Measurements from ENCODE around the gene RAB8A. TPM values are rescaled to one million over a fixed set of nuclear protein-coding genes. Genes with fewer than 3 reads are reported as not detected.

The RAB8A gene
- total and polyA plus RNA-seq, 4 donors = 38.0 to 52.0 (median 44.3) TPM

DNA sequence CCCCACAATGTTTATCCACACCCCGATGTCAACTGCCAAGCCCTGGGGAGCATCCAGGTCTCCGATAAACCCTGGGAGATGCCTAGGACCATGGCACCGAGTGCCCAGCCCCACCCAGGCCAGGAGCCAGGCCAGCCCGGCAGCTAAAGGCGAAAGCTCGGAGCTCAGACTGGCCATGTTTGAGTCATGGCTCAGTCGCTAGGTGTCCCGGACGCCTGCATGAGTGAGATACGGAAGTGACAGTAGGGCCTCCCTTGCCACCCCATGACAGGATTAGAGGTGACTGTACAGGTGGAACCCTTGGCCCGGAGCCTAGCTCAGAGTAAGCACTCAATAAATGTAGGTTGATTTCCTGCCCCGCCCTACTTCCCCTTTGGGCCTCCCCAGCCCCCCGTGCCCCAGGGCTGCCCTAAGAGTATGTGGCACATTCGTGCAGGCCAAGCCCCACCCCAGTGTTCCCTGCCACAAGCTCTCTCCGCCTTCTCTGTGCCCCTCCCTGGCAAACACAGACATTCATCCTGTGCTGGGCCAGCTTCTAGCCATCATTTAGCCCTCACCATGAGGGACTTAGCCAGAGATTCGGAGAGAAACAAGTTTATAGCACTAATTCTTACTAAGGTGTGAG lies 41.2 kb upstream of the RAB8A start:
- no peaks in the 10 kb centered on the region for H3K4me1 ChIP-seq (ENCODE audit: control insufficient read depth in 4 of 4, insufficient read depth in 4 of 4, low read length in 3 of 4)
- H3K27ac ChIP-seq (ENCODE audit: low read depth in 1 of 2, low read length in 2 of 2) = peak overlapping the region; percentile 64 to 66
- H3K9ac ChIP-seq (ENCODE audit: low read depth in 1 of 2, low read length in 2 of 2) = no peak overlapping the region
- no peak for DNase-seq (ENCODE audit: low spot score)
- H3K36me3 ChIP-seq (ENCODE audit: control insufficient read depth in 4 of 4, insufficient read depth in 3 of 4, low read depth in 1 of 4, low read length in 3 of 4) = no peaks in the 10 kb centered on the region
- peak; percentile 17 for TF ChIP-seq NR2F2 (IDR thresholded peaks at IDR 0.05)
- TF ChIP-seq, protein P1, sequence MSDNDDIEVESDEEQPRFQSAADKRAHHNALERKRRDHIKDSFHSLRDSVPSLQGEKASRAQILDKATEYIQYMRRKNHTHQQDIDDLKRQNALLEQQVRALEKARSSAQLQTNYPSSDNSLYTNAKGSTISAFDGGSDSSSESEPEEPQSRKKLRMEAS (IDR thresholded peaks at IDR 0.05) = no peak
- 65% methylated on average over 16 of the region's 16 CpGs for WGBS
- no peaks in the 10 kb centered on the region for H3K27me3 ChIP-seq (ENCODE audit: control insufficient read depth in 4 of 4, insufficient read depth in 4 of 4, low read length in 3 of 4)
- no peaks in the 10 kb centered on the region for H3K9me3 ChIP-seq (ENCODE audit: control insufficient read depth in 4 of 4, low read length in 3 of 4)
- no peak overlapping the region for H3K4me3 ChIP-seq (ENCODE audit: low read depth in 1 of 3, low read length in 3 of 3)

DNA sequence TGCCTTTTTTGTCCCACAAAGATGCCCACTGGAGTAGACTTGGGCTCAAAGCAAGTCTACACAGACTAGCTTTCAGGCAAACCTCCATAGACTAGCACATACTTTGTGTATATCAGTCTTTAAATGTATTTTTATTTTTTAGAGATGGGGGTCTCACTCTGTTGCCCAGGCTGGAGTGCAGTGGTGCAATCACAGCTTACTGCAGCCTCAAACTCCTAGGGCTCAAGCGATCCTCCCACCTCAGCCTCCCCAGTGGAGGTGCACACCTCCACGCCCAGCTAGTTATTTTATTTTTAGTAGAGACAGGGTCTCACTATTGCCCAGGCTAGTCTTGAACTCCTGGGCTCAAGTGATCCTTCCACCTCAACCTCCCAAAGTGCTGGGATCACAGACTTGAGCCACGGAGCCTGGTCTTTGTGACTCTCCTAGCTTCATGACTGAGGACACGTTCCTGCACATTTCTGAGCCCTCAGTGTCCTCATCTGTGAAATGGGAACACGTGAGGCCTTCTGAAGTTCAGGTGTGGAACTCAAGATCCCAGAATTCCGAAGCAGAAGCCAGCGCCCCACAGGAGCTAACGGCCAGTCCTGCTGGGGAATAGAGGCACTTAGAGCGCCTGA lies 40.5 kb upstream of the RAB8A start:
- TF ChIP-seq HNF4A (conservative IDR thresholded peaks at IDR 0.05) = no peak
- TF ChIP-seq, protein P2, sequence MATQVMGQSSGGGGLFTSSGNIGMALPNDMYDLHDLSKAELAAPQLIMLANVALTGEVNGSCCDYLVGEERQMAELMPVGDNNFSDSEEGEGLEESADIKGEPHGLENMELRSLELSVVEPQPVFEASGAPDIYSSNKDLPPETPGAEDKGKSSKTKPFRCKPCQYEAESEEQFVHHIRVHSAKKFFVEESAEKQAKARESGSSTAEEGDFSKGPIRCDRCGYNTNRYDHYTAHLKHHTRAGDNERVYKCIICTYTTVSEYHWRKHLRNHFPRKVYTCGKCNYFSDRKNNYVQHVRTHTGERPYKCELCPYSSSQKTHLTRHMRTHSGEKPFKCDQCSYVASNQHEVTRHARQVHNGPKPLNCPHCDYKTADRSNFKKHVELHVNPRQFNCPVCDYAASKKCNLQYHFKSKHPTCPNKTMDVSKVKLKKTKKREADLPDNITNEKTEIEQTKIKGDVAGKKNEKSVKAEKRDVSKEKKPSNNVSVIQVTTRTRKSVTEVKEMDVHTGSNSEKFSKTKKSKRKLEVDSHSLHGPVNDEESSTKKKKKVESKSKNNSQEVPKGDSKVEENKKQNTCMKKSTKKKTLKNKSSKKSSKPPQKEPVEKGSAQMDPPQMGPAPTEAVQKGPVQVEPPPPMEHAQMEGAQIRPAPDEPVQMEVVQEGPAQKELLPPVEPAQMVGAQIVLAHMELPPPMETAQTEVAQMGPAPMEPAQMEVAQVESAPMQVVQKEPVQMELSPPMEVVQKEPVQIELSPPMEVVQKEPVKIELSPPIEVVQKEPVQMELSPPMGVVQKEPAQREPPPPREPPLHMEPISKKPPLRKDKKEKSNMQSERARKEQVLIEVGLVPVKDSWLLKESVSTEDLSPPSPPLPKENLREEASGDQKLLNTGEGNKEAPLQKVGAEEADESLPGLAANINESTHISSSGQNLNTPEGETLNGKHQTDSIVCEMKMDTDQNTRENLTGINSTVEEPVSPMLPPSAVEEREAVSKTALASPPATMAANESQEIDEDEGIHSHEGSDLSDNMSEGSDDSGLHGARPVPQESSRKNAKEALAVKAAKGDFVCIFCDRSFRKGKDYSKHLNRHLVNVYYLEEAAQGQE (IDR thresholded peaks at IDR 0.05) = no peak
- no peak for TF ChIP-seq HNF4G (IDR thresholded peaks at IDR 0.05)
- no peak for TF ChIP-seq SP1 (IDR thresholded peaks at IDR 0.05)
- no peak for TF ChIP-seq RXRA (IDR thresholded peaks at IDR 0.05)
- no peak for TF ChIP-seq EGR1 (IDR thresholded peaks at IDR 0.05; ENCODE audit: low read depth in 2 of 2)
- TF ChIP-seq JUND (IDR thresholded peaks at IDR 0.05) = no peak
- TF ChIP-seq RAD21 (IDR thresholded peaks at IDR 0.05) = no peak
- TF ChIP-seq, protein P3, sequence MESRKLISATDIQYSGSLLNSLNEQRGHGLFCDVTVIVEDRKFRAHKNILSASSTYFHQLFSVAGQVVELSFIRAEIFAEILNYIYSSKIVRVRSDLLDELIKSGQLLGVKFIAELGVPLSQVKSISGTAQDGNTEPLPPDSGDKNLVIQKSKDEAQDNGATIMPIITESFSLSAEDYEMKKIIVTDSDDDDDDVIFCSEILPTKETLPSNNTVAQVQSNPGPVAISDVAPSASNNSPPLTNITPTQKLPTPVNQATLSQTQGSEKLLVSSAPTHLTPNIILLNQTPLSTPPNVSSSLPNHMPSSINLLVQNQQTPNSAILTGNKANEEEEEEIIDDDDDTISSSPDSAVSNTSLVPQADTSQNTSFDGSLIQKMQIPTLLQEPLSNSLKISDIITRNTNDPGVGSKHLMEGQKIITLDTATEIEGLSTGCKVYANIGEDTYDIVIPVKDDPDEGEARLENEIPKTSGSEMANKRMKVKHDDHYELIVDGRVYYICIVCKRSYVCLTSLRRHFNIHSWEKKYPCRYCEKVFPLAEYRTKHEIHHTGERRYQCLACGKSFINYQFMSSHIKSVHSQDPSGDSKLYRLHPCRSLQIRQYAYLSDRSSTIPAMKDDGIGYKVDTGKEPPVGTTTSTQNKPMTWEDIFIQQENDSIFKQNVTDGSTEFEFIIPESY (IDR thresholded peaks at IDR 0.05) = no peak
- no peak for TF ChIP-seq FOXA1 (IDR thresholded peaks at IDR 0.05)
- TF ChIP-seq GABPA (IDR thresholded peaks at IDR 0.05 in 1 of 2, conservative IDR thresholded peaks at IDR 0.05 in 1 of 2) = no peak
- Histone ChIP-seq H3K4me3 (ENCODE audit: low read depth in 1 of 3, low read length in 3 of 3) (no peak overlapping the region), H3K4me1 (ENCODE audit: control insufficient read depth in 4 of 4, insufficient read depth in 4 of 4, low read length in 3 of 4) (peaks cover 0 to 4% (median 0%) of the 10 kb centered on the region in 4 donors), H3K27me3 (ENCODE audit: control insufficient read depth in 4 of 4, insufficient read depth in 4 of 4, low read length in 3 of 4) (no peaks in the 10 kb centered on the region), H3K9ac (ENCODE audit: low read depth in 1 of 2, low read length in 2 of 2) (no peak overlapping the region), H3K9me3 (ENCODE audit: control insufficient read depth in 4 of 4, low read length in 3 of 4) (no peaks in the 10 kb centered on the region), H3K27ac (ENCODE audit: low read depth in 1 of 2, low read length in 2 of 2) (peak overlapping the region; percentile 64 to 66), H3K36me3 (ENCODE audit: control insufficient read depth in 4 of 4, insufficient read depth in 3 of 4, low read depth in 1 of 4, low read length in 3 of 4) (no peaks in the 10 kb centered on the region)
- no peak for DNase-seq (ENCODE audit: low spot score)
- 84% methylated on average over 9 of the region's 9 CpGs for WGBS
